Mucosa of rectum (tissue), 2 donors: ENCODE data around the gene LHFPL2.
"Not testable (repeated sequence)": the region's sequence is repeated elsewhere in the genome, so short reads cannot be mapped to it uniquely, and the experiment has no call there.

ENCODE experiments used
- H3K27ac ChIP-seq, 2 donors: one replicate each; pipeline ENCODE4 v1.7.0; 2013; ENCODE audit warnings: inconsistent platforms in 2 of 2, low read depth in 2 of 2, low read length in 2 of 2
- H3K27me3 ChIP-seq, 2 donors: one replicate each; pipeline ENCODE4 v1.7.0; 2013; ENCODE audit warnings: low read length in 2 of 2; ENCODE audit not compliant: control insufficient read depth in 2 of 2, insufficient read depth in 2 of 2
- H3K36me3 ChIP-seq, 2 donors: one replicate each; pipeline ENCODE4 v1.7.0; 2013; ENCODE audit warnings: low read length in 2 of 2; ENCODE audit not compliant: control insufficient read depth in 2 of 2, insufficient read depth in 2 of 2
- H3K4me1 ChIP-seq, 2 donors: one replicate each; pipeline ENCODE4 v1.7.0; 2013; ENCODE audit warnings: low read length in 2 of 2, mild to moderate bottlenecking in 1 of 2; ENCODE audit not compliant: control insufficient read depth in 2 of 2, insufficient read depth in 2 of 2
- H3K4me3 ChIP-seq, 2 donors: one replicate each; pipeline ENCODE4 v1.7.0; 2013; ENCODE audit warnings: low read length in 2 of 2
- H3K9ac ChIP-seq, 2 donors: one replicate each; pipeline ENCODE4 v1.7.0; 2013; ENCODE audit warnings: low read length in 2 of 2, low read depth in 1 of 2, mild to moderate bottlenecking in 1 of 2
- H3K9me3 ChIP-seq, 2 donors: one replicate each; pipeline ENCODE4 v1.7.0; 2013; ENCODE audit warnings: low read length in 2 of 2; ENCODE audit not compliant: control insufficient read depth in 2 of 2
- donor health status: healthy.
- donor health status: Normal muscosa, but diverticular disease.

The LHFPL2 gene

GRCh38 chr5:78679905-78680304 lies 31.3 kb upstream of the LHFPL2 start:
- Histone ChIP-seq H3K4me3 (no peak overlapping the region), H3K4me1 (peaks cover 10 to 22% of the 10 kb centered on the region in 2 donors), H3K9ac (no peak overlapping the region), H3K27ac (no peak overlapping the region), H3K27me3 (no peaks in the 10 kb centered on the region), H3K9me3 (no peaks in the 10 kb centered on the region), H3K36me3 (no peaks in the 10 kb centered on the region)

GRCh38 chr5:78677777-78678668 lies 29.5 kb upstream of the LHFPL2 start:
- H3K4me3 ChIP-seq = no peak overlapping the region

GRCh38 chr5:78675956-78676730 lies 27.6 kb upstream of the LHFPL2 start:
- H3K4me3 ChIP-seq = no peak overlapping the region
- no peaks in the 10 kb centered on the region for H3K36me3 ChIP-seq
- H3K9ac ChIP-seq = peak overlapping the region in 1 of 2 donors; percentile 34
- no peaks in the 10 kb centered on the region for H3K9me3 ChIP-seq
- peak overlapping the region; percentile 78 to 91 for H3K27ac ChIP-seq
- H3K27me3 ChIP-seq = no peaks in the 10 kb centered on the region
- peaks cover 16 to 32% of the 10 kb centered on the region in 2 donors for H3K4me1 ChIP-seq

More at GRCh38 chr5:78677777-78678668, 29.5 kb upstream of the LHFPL2 start:
- H3K9me3 ChIP-seq = no peaks in the 10 kb centered on the region
- no peaks in the 10 kb centered on the region for H3K27me3 ChIP-seq
- no peak overlapping the region for H3K9ac ChIP-seq
- peak overlapping the region; percentile 58 to 64 for H3K27ac ChIP-seq
- H3K4me1 ChIP-seq = peaks cover 10 to 24% of the 10 kb centered on the region in 2 donors
- H3K36me3 ChIP-seq = no peaks in the 10 kb centered on the region

GRCh38 chr5:78673827-78674226 lies 25.3 kb upstream of the LHFPL2 start:
- peaks cover 16 to 32% of the 10 kb centered on the region in 2 donors for H3K4me1 ChIP-seq
- not testable (repeated sequence) for H3K27me3 ChIP-seq, H3K36me3 ChIP-seq, H3K27ac ChIP-seq, H3K9me3 ChIP-seq, H3K9ac ChIP-seq, H3K4me3 ChIP-seq

GRCh38 chr5:78672154-78672553 lies 23.6 kb upstream of the LHFPL2 start:
- no peak overlapping the region for H3K4me3 ChIP-seq
- no peaks in the 10 kb centered on the region for H3K36me3 ChIP-seq
- no peaks in the 10 kb centered on the region for H3K27me3 ChIP-seq
- H3K9me3 ChIP-seq = no peaks in the 10 kb centered on the region
- H3K9ac ChIP-seq = no peak overlapping the region
- H3K4me1 ChIP-seq = peaks cover 16 to 28% of the 10 kb centered on the region in 2 donors
- H3K27ac ChIP-seq = peak overlapping the region; percentile 6 to 35

- peaks cover 14 to 22% of the 10 kb centered on the region in 2 donors for H3K4me1 ChIP-seq
- H3K9me3 ChIP-seq = no peaks in the 10 kb centered on the region
- H3K27me3 ChIP-seq = no peaks in the 10 kb centered on the region
- H3K27ac ChIP-seq = peak overlapping the region; percentile 6 to 35
- H3K4me3 ChIP-seq = no peak overlapping the region
- H3K36me3 ChIP-seq = no peaks in the 10 kb centered on the region
- no peak overlapping the region for H3K9ac ChIP-seq
Measured at GRCh38 chr5:78671609-78672008, 23.0 kb upstream of the LHFPL2 start.

GRCh38 chr5:78670701-78671269 lies 22.2 kb upstream of the LHFPL2 start:
- Histone ChIP-seq H3K27ac (peak overlapping the region; percentile 3 to 30), H3K36me3 (no peaks in the 10 kb centered on the region)

GRCh38 chr5:78669331-78669730 lies 20.8 kb upstream of the LHFPL2 start:
- Histone ChIP-seq H3K27me3 (no peaks in the 10 kb centered on the region), H3K9me3 (no peaks in the 10 kb centered on the region), H3K9ac (no peak overlapping the region), H3K4me1 (peaks cover 6 to 10% of the 10 kb centered on the region in 2 donors), H3K27ac (no peak overlapping the region), H3K36me3 (no peaks in the 10 kb centered on the region), H3K4me3 (no peak overlapping the region)

More at GRCh38 chr5:78670701-78671269, 22.2 kb upstream of the LHFPL2 start:
- Histone ChIP-seq H3K9me3 (no peaks in the 10 kb centered on the region), H3K27me3 (no peaks in the 10 kb centered on the region), H3K4me3 (no peak overlapping the region), H3K4me1 (peaks cover 11 to 16% of the 10 kb centered on the region in 2 donors), H3K9ac (no peak overlapping the region)

GRCh38 chr5:78667461-78668103 lies 19.0 kb upstream of the LHFPL2 start:
- H3K27me3 ChIP-seq = no peaks in the 10 kb centered on the region
- H3K27ac ChIP-seq = no peak overlapping the region
- no peaks in the 10 kb centered on the region for H3K9me3 ChIP-seq
- peaks cover 6 to 7% of the 10 kb centered on the region in 2 donors for H3K4me1 ChIP-seq
- H3K4me3 ChIP-seq = no peak overlapping the region
- no peak overlapping the region for H3K9ac ChIP-seq
- H3K36me3 ChIP-seq = no peaks in the 10 kb centered on the region
